Activated CD8-positive, alpha-beta memory T cell treated with anti-CD3 and anti-CD28 coated beads for 24 hours (primary cell): ENCODE results near the gene BCKDHA.
"Not testable (repeated sequence)": the region's sequence is repeated elsewhere in the genome, so short reads cannot be mapped to it uniquely, and the experiment has no call there.

Source experiments
- DNase-seq: peaks from one replicate; pipeline ENCODE4 v3.0.0-alpha.2; 2020

Gene BCKDHA

DNA sequence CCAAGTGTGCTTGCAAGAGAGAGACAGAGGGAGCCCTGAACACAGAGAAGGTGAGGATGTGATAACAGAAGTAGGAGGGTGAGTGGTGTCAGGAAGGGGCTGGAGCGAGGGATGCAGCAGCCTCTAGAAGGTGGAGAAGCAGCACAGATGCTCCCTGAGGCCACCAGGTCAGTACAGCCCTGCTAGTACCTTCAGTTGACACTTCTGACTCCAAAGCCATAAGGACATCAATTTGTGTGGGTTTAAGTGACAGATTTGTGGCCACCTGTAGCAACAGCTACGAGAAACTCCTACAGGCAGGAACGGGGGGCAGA lies 52.2 kb downstream of the BCKDHA start:
- DNase-seq: no peak

- DNase-seq: no peak
These were observed 55.1 kb downstream of the BCKDHA start for GRCh38 chr19:41452584-41453275.

GRCh38 chr19:41455936-41456335 lies 58.3 kb downstream of the BCKDHA start:
- no peak for DNase-seq

- no peak for DNase-seq
These were observed 58.8 kb downstream of the BCKDHA start for GRCh38 chr19:41456342-41456918.

DNA sequence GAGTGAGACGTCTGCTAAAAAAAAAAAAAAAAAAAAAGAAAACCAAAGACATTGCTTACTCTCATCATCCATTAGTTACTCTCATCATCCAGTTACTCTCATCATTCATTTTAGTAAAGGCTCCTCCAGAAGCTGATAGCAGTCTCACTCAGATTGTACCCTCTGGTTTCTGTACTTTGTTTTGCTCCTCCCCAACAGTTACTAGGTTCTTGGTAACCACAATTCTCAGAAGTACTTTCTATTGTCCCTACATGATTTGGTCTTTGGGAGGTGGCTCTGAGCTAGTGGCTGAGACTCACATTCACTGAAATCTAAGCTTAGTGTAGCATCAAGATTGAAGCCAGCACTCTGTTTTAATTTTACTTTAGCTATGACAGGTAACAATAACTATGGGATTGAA lies 59.6 kb downstream of the BCKDHA start:
- DNase-seq: no peak

DNA sequence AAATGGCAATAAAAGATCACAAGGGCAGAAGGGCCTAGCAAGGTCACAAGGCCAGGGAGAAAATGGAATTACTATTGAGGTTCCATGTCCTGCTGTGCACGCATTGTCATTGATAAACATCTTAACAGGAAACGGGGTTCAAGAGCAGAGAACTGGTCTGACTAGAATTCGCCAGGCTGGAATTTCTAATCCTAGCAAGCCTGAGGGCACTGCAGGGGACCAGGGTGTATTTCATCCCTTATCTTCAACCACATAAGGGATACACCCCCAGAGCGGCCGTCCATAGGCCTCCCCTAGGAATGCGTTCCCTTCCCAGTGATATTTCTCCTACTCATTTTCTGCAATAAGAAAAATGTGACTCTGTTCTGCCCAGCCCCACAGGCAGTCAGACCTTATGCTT lies 64.9 kb downstream of the BCKDHA start:
- DNase-seq: no peak

- not testable (repeated sequence) for DNase-seq
These were observed 65.9 kb downstream of the BCKDHA start for GRCh38 chr19:41463257-41464256.
